OCI-LY7 (cell line): ENCODE data around the gene ZFYVE16. TPM values are rescaled to one million over a fixed set of nuclear protein-coding genes. Genes with fewer than 3 reads are reported as not detected.
A peak's percentile ranks its signal among the peaks of the same experiment; 100 is the strongest.

ENCODE experiments used
- BruUV-seq: library from RNA; stranded (reverse); fragments of 400-500 nt; replicated peaks from 2 replicates; lab custom pipeline; 2021; lab: Mats Ljungman, UMichigan
- CTCF ChIA-PET: fragments of 300-600 bp; sonication (Branson Sonifier 250); formaldehyde crosslinking; loops from one replicate; lab custom pipeline; 2022; ENCODE audit warnings: antibody characterized with exemption; ENCODE audit not compliant: unreplicated experiment; lab: Charles Lee
- POLR2A ChIA-PET: fragments of 300-600 bp; sonication (Branson Sonifier 250); formaldehyde crosslinking; loops from one replicate; lab custom pipeline; 2022; ENCODE audit warnings: antibody characterized with exemption; lab: Charles Lee
- DNase-seq: peaks from one replicate; pipeline ENCODE4 v3.0.0-alpha.2; 2015; ENCODE audit warnings: low spot score
- H2AFZ ChIP-seq: fragments of 200-600 bp; sonication (generic), shearing (Covaris generic); 2 replicates; pipeline ENCODE4 v1.6.1; 2014; ENCODE audit warnings: mild to moderate bottlenecking, antibody characterized with exemption, low read length, moderate library complexity
- H3K27ac ChIP-seq: fragments of 200-600 bp; sonication (generic); 2 replicates; pipeline ENCODE4 v1.5.1; 2014; ENCODE audit warnings: mixed run types, low read depth, mild to moderate bottlenecking, moderate library complexity, low read length, inconsistent platforms; ENCODE audit not compliant: poor library complexity, severe bottlenecking
- H3K36me3 ChIP-seq: fragments of 200-600 bp; sonication (generic); 2 replicates; pipeline ENCODE4 v1.6.1; 2014; ENCODE audit warnings: mild to moderate bottlenecking, antibody characterized with exemption, low read length, moderate library complexity, mixed read lengths; ENCODE audit not compliant: insufficient read depth
- H3K4me1 ChIP-seq: fragments of 200-600 bp; sonication (generic); 2 replicates; pipeline ENCODE4 v1.5.1; 2014; ENCODE audit warnings: mild to moderate bottlenecking, low read length; ENCODE audit not compliant: insufficient read depth, poor library complexity, severe bottlenecking
- H3K4me2 ChIP-seq: fragments of 200-600 bp; sonication (generic); 2 replicates; pipeline ENCODE4 v1.6.1; 2014; ENCODE audit warnings: mild to moderate bottlenecking, low read length
- H3K4me3 ChIP-seq: fragments of 200-600 bp; sonication (generic); 2 replicates; pipeline ENCODE4 v1.5.1; 2014; ENCODE audit warnings: mild to moderate bottlenecking, low read depth, low read length; ENCODE audit not compliant: poor library complexity, severe bottlenecking
- H3K79me2 ChIP-seq: fragments of 200-600 bp; sonication (generic); 2 replicates; pipeline ENCODE4 v1.6.1; 2016; ENCODE audit warnings: low read depth, mild to moderate bottlenecking, low read length, moderate library complexity, mixed read lengths; ENCODE audit not compliant: insufficient read depth
- H3K9me2 ChIP-seq: fragments of 200-600 bp; sonication (generic); 2 replicates; pipeline ENCODE4 v1.6.1; 2016; ENCODE audit warnings: mild to moderate bottlenecking, low read length, mixed read lengths; ENCODE audit not compliant: insufficient read depth
- H3K9me3 ChIP-seq: fragments of 200-600 bp; sonication (generic); 2 replicates; pipeline ENCODE4 v1.6.1; 2014; ENCODE audit warnings: mild to moderate bottlenecking, mixed run types, low read length, mixed read lengths
- H4K20me1 ChIP-seq: fragments of 200-600 bp; sonication (generic); 2 replicates; pipeline ENCODE4 v1.6.1; 2014; ENCODE audit warnings: mild to moderate bottlenecking, antibody characterized with exemption, low read length, moderate library complexity, mixed read lengths; ENCODE audit not compliant: insufficient read depth
- EZH2phosphoT487 ChIP-seq: fragments of 200-600 bp; sonication (generic); IDR thresholded peaks from 2 replicates; pipeline ENCODE4 v1.6.1; 2018; ENCODE audit warnings: low read depth, borderline replicate concordance, mild to moderate bottlenecking, mixed run types, antibody characterized with exemption, low read length, moderate library complexity, mixed read lengths
- intact Hi-C: fragments of 100-400 bp; cut with micrococcal nuclease; formaldehyde crosslinking; loops from one replicate; pipeline ENCODE4 v1.10.0; 2022; ENCODE audit not compliant: unreplicated experiment
- total RNA-seq, 2 experiments: library from RNA; depleted of rRNA in 1 of 2; stranded (reverse); fragments of >200 nt in 1 of 2; shearing (Covaris generic) in 1 of 2; gene quantifications; 2 replicates each; pipeline ENCODE4 v1.2.3, GENCODE V29; 2014 to 2022
- TF ChIP-seq, protein P1 (sequence below): fragments of 200-600 bp; sonication (generic); conservative IDR thresholded peaks from 2 replicates; pipeline ENCODE4 v1.5.1; 2014; ENCODE audit warnings: mild to moderate bottlenecking, antibody characterized with exemption, low read length, moderate library complexity, mixed read lengths

ZFYVE16 gene
- total RNA-seq, 2 experiments from 2014 or later, result 8.0 to 21.6 TPM

- H3K9me2 ChIP-seq, result no peaks in the 10 kb centered on the region
- CTCF ChIA-PET, result interaction anchor here (0.5 kb wide), 1 partner anchor 1702 kb away, joined by 3 read pairs; no protein-coding TSS in a partner anchor
- no peak for DNase-seq
- no peak overlapping the region for H3K27ac ChIP-seq
- BruUV-seq, result no TSS peak
- H3K4me1 ChIP-seq, result no peaks in the 10 kb centered on the region
- H3K4me2 ChIP-seq, result no peak overlapping the region
- no peak overlapping the region for H2AFZ ChIP-seq
- H3K9me3 ChIP-seq, result peaks cover 10% of the 10 kb centered on the region; the same call in 1 of the 2 replicates
- H3K79me2 ChIP-seq, result no peaks in the 10 kb centered on the region
- H3K4me3 ChIP-seq, result no peak overlapping the region
- TF ChIP-seq, protein P1, sequence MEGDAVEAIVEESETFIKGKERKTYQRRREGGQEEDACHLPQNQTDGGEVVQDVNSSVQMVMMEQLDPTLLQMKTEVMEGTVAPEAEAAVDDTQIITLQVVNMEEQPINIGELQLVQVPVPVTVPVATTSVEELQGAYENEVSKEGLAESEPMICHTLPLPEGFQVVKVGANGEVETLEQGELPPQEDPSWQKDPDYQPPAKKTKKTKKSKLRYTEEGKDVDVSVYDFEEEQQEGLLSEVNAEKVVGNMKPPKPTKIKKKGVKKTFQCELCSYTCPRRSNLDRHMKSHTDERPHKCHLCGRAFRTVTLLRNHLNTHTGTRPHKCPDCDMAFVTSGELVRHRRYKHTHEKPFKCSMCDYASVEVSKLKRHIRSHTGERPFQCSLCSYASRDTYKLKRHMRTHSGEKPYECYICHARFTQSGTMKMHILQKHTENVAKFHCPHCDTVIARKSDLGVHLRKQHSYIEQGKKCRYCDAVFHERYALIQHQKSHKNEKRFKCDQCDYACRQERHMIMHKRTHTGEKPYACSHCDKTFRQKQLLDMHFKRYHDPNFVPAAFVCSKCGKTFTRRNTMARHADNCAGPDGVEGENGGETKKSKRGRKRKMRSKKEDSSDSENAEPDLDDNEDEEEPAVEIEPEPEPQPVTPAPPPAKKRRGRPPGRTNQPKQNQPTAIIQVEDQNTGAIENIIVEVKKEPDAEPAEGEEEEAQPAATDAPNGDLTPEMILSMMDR, result no peak
- TF ChIP-seq EZH2phosphoT487, result no peak
- H3K36me3 ChIP-seq, result no peaks in the 10 kb centered on the region
- POLR2A ChIA-PET, result interaction anchor here (0.7 kb wide), 1 partner anchor 158 kb away, joined by 3 read pairs; no protein-coding TSS in a partner anchor
- H4K20me1 ChIP-seq, result no peaks in the 10 kb centered on the region
- intact Hi-C loops, result loop anchor here (10.0 kb wide), 1 partner anchor 389 kb away; no protein-coding TSS in a partner anchor
These were observed 75.9 kb downstream of the ZFYVE16 start for GRCh38 chr5:80483636-80484232.

DNA sequence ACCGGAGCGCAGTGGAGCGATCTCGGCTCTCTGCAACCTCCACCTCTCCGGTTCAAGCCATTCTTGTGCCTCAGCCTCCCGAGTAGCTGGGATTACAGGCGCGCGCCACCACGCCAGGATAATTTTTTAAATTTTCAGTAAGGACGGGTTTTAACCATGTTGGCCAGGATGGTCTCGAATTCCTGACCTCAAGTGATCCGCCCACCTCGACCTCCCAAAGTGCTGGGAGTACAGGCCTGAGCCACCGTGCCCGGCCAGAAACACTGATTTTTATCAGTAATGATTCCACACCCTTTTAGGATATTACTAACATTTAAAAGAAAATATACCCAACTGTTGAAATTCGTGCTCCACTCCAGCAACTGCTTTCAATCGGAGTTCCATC is 79.6 kb downstream of the ZFYVE16 start:
- Histone ChIP-seq H4K20me1 (no peaks in the 10 kb centered on the region), H3K4me1 (no peaks in the 10 kb centered on the region), H3K4me3 (peak overlapping the region; percentile 54), H3K9me2 (no peaks in the 10 kb centered on the region), H2AFZ (peak overlapping the region; percentile 45), H3K4me2 (peak overlapping the region; percentile 58), H3K27ac (no peak overlapping the region), H3K79me2 (no peaks in the 10 kb centered on the region), H3K36me3 (no peaks in the 10 kb centered on the region), H3K9me3 (0 out of 2 replicates have a peak, but pooled peaks cover 5% of the 10 kb centered on the region)
- no TSS peak for BruUV-seq
- intact Hi-C loops, result loop anchor here (10.0 kb wide), 1 partner anchor 393 kb away; no protein-coding TSS in a partner anchor
- no peak for TF ChIP-seq EZH2phosphoT487
- TF ChIP-seq, protein P1, result no peak
- no peak for DNase-seq
- ChIA-PET CTCF (no interaction called here), POLR2A (interaction anchor here (0.5 to 0.9 kb wide), 3 partner anchors 14 to 1071 kb away, joined by 3 read pairs; partner anchors contain the start of gene ZFYVE16)
